HAP-1 (cell line): ENCODE data around the gene HCAR1.
"Not testable (repeated sequence)": the region's sequence is repeated elsewhere in the genome, so short reads cannot be mapped to it uniquely, and the experiment has no call there.

Experiments used
- DNase-seq, 2 experiments: peaks; one replicate each; pipeline ENCODE4 v3.0.0-alpha.2; 2016 to 2020; ENCODE audit warnings: low spot score in 2 of 2
- H3K27me3 ChIP-seq: fragments of 250-450 bp; sonication (Bioruptor Pico); 2 replicates; pipeline ENCODE4 v1.5.1; 2020; ENCODE audit warnings: low read depth, mild to moderate bottlenecking, moderate library complexity
- H3K36me3 ChIP-seq: fragments of 250-450 bp; sonication (Bioruptor Pico); replicated peaks from 2 replicates; pipeline ENCODE4 v1.5.1; 2020; ENCODE audit warnings: mild to moderate bottlenecking
- H3K4me1 ChIP-seq: fragments of 250-450 bp; sonication (Bioruptor Pico); 2 replicates; pipeline ENCODE4 v1.5.1; 2020; ENCODE audit warnings: mild to moderate bottlenecking
- H3K4me3 ChIP-seq: fragments of 250-450 bp; sonication (Bioruptor Pico); 2 replicates; pipeline ENCODE4 v1.5.1; 2020; ENCODE audit warnings: mild to moderate bottlenecking, moderate library complexity
- H3K9me3 ChIP-seq: fragments of 250-450 bp; sonication (Bioruptor Pico); 2 replicates; pipeline ENCODE4 v1.5.1; 2020; ENCODE audit warnings: mild to moderate bottlenecking, moderate library complexity
- in situ Hi-C: fragments of 300-500 bp; cut with MboI; formaldehyde crosslinking; loops from 3 replicates; pipeline ENCODE4 v1.14.3; 2020; ENCODE audit warnings: low sequenced_read_pairs, inconsistent platforms, mixed read lengths

Gene HCAR1

GRCh38 chr12:122730215-122731014, at the start of gene HCAR1:
HCAR1 (minus strand) TSS chr12:122730844; CDS start chr12:122730339, 505 bp downstream.
- Histone ChIP-seq H3K4me1 (peaks cover 10% of the 10 kb centered on the region), H3K27me3 (no peaks in the 10 kb centered on the region), H3K4me3 (no peak within 1 kb of the TSS), H3K9me3 (no peaks in the 10 kb centered on the region), H3K36me3 (no peaks in the 10 kb centered on the region)
- in situ Hi-C loops: no loop called here
- DNase-seq: no peak

GRCh38 chr12:122757568-122757967, 26.9 kb upstream of the HCAR1 start:
- in situ Hi-C loops: loop anchor here (25.0 kb wide), 1 partner anchor 245 kb away; the partner anchor contains the start of gene ZCCHC8

DNA sequence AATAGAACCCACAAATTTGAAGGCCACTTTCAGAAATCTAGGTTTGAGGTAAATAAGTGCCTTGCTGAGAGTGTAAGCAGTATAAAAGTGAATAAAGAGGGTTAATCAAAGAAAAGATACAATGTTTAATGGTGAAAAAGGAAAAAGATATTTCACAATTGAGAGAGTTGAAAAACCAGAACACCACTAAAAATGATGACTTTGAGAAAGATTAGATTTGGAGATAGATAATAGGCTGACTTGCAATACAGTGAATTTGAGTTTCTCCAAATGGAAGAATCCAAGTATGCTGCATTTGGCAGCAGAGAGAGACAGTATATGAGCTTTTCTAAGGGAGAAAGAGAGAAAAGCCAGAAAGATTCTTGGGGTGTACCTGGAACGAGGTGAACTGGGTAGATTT, 24.1 kb upstream of the HCAR1 start:
- no peaks in the 10 kb centered on the region for H3K9me3 ChIP-seq
- in situ Hi-C loops: loop anchor here (25.0 kb wide), 1 partner anchor 242 kb away; the partner anchor contains the start of gene ZCCHC8
- H3K36me3 ChIP-seq: peaks cover 61% of the 10 kb centered on the region
- H3K27me3 ChIP-seq: no peaks in the 10 kb centered on the region
- H3K4me3 ChIP-seq: no peak overlapping the region
- DNase-seq: no peak
- H3K4me1 ChIP-seq: peaks cover 26% of the 10 kb centered on the region

More at GRCh38 chr12:122757568-122757967, 26.9 kb upstream of the HCAR1 start:
- peaks cover 11% of the 10 kb centered on the region for H3K4me1 ChIP-seq
- H3K36me3 ChIP-seq: peaks cover 84% of the 10 kb centered on the region
- H3K27me3 ChIP-seq: no peaks in the 10 kb centered on the region
- no peaks in the 10 kb centered on the region for H3K9me3 ChIP-seq
- H3K4me3 ChIP-seq: no peak overlapping the region
- no peak for DNase-seq

DNA sequence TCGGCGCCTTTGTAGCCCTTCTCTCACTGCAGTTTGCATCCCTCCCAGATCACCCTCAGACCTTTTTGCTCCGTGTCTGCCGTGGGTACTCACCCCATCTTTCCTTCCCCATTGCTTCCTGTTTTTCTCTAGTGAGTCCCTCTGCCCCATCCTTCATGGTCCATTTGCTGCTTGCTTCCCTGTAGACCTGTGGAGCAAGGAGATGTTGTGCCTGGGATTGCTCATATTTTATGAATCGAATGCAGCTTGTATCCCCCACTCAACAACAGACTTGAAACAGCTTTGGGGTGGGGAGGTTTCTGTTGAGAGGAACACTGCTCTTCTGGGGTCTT, 22.6 kb upstream of the HCAR1 start:
- no peak for DNase-seq
- Histone ChIP-seq H3K4me3 (peak overlapping the region; percentile 97), H3K36me3 (peaks cover 46% of the 10 kb centered on the region), H3K27me3 (no peaks in the 10 kb centered on the region), H3K9me3 (no peaks in the 10 kb centered on the region), H3K4me1 (peaks cover 41% of the 10 kb centered on the region)
- in situ Hi-C loops: loop anchor here (25.0 kb wide), 1 partner anchor 241 kb away; the partner anchor contains the start of gene ZCCHC8

GRCh38 chr12:122752464-122753318, 22.0 kb upstream of the HCAR1 start, which contains the start of gene DENR:
DENR (plus strand) TSS chr12:122752824; CDS start chr12:122753702, 878 bp downstream.
- H3K4me1 ChIP-seq: peaks cover 41% of the 10 kb centered on the region
- peaks cover 40% of the 10 kb centered on the region for H3K36me3 ChIP-seq
- no peaks in the 10 kb centered on the region for H3K9me3 ChIP-seq
- no peaks in the 10 kb centered on the region for H3K27me3 ChIP-seq
- peak; percentile 96 to 99 for DNase-seq
- in situ Hi-C loops: loop anchor here (25.0 kb wide), 1 partner anchor 240 kb away; the partner anchor contains the start of gene ZCCHC8
- H3K4me3 ChIP-seq: peak within 1 kb of the TSS; percentile 97

- H3K4me3 ChIP-seq: peak overlapping the region; percentile 4; the same call in 1 of the 2 replicates
- in situ Hi-C loops: loop anchor here (25.0 kb wide), 1 partner anchor 239 kb away; the partner anchor contains the start of gene ZCCHC8
- not testable (repeated sequence) for H3K27me3 ChIP-seq, H3K9me3 ChIP-seq
- H3K4me1 ChIP-seq: peaks cover 41% of the 10 kb centered on the region
- peaks cover 22% of the 10 kb centered on the region for H3K36me3 ChIP-seq
- DNase-seq: peak; percentile 44 to 70
These were observed 20.3 kb upstream of the HCAR1 start for GRCh38 chr12:122750781-122751515.

- no peaks in the 10 kb centered on the region for H3K9me3 ChIP-seq
- no peaks in the 10 kb centered on the region for H3K27me3 ChIP-seq
- peaks cover 41% of the 10 kb centered on the region for H3K4me1 ChIP-seq
- DNase-seq: peak; percentile 52 to 83
- peaks cover 10% of the 10 kb centered on the region for H3K36me3 ChIP-seq
- H3K4me3 ChIP-seq: no peak overlapping the region
- in situ Hi-C loops: loop anchor here (25.0 kb wide), 1 partner anchor 237 kb away; the partner anchor contains the start of gene ZCCHC8
These were observed 19.1 kb upstream of the HCAR1 start for GRCh38 chr12:122749569-122750332.

- Histone ChIP-seq H3K4me1 (peaks cover 33% of the 10 kb centered on the region), H3K4me3 (no peak overlapping the region), H3K36me3 (no peaks in the 10 kb centered on the region), H3K9me3 (no peaks in the 10 kb centered on the region), H3K27me3 (no peaks in the 10 kb centered on the region)
- in situ Hi-C loops: no loop called here
- DNase-seq: no peak
These were observed 16.8 kb upstream of the HCAR1 start for GRCh38 chr12:122747224-122748135.

DNA sequence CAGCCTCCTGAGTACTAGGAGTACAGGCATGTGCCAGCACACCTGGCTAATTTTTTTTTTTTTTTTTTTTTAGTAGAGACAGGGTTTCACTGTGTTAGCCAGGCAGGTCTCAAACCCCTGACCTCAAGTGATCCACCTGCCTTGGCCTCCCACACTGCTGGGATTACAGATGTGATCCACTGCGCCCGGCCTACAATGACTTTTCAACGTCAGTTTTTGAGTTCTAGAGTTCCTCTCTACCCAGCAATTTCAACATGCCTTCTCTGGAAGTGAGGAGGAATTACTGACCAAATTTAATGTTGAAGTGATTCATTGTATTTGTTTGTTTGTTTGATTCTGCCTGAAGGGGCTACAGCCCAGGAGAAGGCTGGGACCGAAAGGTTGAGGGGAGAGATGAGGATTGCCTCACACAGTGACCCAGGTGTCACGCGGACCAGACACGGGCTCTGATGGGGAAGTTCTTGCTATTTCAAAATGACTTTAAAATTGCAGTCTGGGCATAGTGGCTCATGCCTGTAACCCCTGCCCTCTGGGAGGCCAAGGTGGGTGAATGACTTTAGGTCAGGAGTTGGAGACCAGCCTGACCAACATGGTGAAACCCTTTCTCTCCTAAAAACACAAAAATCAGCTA, 13.4 kb upstream of the HCAR1 start:
- Histone ChIP-seq H3K4me3 (no peak overlapping the region), H3K4me1 (peaks cover 7% of the 10 kb centered on the region), H3K27me3 (no peaks in the 10 kb centered on the region), H3K36me3 (no peaks in the 10 kb centered on the region), H3K9me3 (no peaks in the 10 kb centered on the region)
- in situ Hi-C loops: no loop called here
- no peak for DNase-seq

- H3K4me1 ChIP-seq: peaks cover 6% of the 10 kb centered on the region
- H3K36me3 ChIP-seq: no peaks in the 10 kb centered on the region
- no peak overlapping the region for H3K4me3 ChIP-seq
- DNase-seq: no peak
- in situ Hi-C loops: no loop called here
- H3K9me3 ChIP-seq: no peaks in the 10 kb centered on the region
- no peaks in the 10 kb centered on the region for H3K27me3 ChIP-seq
These were observed 9.7 kb upstream of the HCAR1 start for GRCh38 chr12:122740351-122740750.

GRCh38 chr12:122738571-122738970, 7.9 kb upstream of the HCAR1 start:
- in situ Hi-C loops: no loop called here
- Histone ChIP-seq H3K4me3 (no peak overlapping the region), H3K36me3 (no peaks in the 10 kb centered on the region), H3K9me3 (no peaks in the 10 kb centered on the region), H3K27me3 (no peaks in the 10 kb centered on the region), H3K4me1 (peaks cover 9% of the 10 kb centered on the region)
- no peak for DNase-seq
